Neuron (in vitro differentiated cells): ENCODE measurements around the gene COMP.

Experiments
- H2AFZ ChIP-seq: one replicate; pipeline ENCODE4 v1.6.1; 2013; ENCODE audit warnings: low read depth, mild to moderate bottlenecking, inconsistent platforms, low read length, moderate library complexity
- H3K27me3 ChIP-seq: one replicate; pipeline ENCODE4 v1.6.1; 2013; ENCODE audit warnings: low read length; ENCODE audit not compliant: insufficient read depth
- H3K36me3 ChIP-seq: one replicate; pipeline ENCODE4 v1.6.1; 2013; ENCODE audit warnings: low read length; ENCODE audit not compliant: insufficient read depth
- H3K4me1 ChIP-seq: one replicate; pipeline ENCODE4 v1.6.1; 2013; ENCODE audit warnings: low read length; ENCODE audit not compliant: insufficient read depth
- H3K4me3 ChIP-seq: 2 replicates; pipeline ENCODE4 v1.5.1; 2013; ENCODE audit warnings: mild to moderate bottlenecking, low read length, moderate library complexity
- H3K9me3 ChIP-seq: one replicate; pipeline ENCODE4 v1.6.1; 2013; ENCODE audit warnings: low read length

COMP gene

DNA sequence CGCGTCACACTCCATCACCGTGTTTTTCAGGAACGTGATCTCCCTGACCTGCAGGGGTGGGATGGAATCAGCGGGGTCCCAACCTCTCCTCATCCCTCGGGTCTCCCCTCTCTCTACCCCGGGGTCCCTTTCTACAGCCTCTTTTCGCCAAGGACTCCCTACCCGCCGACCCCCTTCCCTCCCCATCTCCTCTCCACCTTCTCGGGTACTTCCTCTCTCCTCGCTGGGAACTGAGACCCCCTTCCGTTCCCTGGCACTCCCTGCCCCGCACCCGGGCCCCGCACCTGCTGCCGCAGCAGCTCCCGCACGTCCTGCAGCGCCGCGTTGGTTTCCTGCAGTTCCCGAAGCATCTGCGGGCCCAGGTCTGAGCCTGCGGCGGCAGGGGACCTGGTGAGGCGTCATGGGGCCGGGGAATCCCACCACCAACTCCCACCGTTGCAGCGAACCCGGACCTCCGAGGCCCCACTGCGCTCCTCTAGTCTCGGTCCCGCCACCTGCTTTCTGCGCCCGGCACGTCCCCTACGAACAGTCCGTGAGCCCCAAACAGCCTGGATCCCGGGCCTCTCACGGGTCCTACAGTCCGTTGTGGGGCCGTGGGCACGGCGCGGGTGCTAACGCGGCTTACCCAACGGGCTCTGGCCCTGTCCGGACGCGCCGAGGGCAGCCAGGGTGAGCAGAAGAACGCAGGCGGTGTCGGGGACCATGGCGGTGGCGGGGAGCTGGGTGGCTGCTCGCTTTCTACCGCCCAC lies at the start of gene COMP:
Gene COMP (minus strand): TSS at position 740 of the 749 bp plus-strand sequence. CDS start 36 bp downstream, at position 704.
- Histone ChIP-seq H3K4me3 (no peak within 1 kb of the TSS), H3K36me3 (no peaks in the 10 kb centered on the region), H2AFZ (no peak within 1 kb of the TSS), H3K27me3 (peaks cover 72% of the 10 kb centered on the region), H3K4me1 (peaks cover 3% of the 10 kb centered on the region), H3K9me3 (peaks cover 7% of the 10 kb centered on the region)

DNA sequence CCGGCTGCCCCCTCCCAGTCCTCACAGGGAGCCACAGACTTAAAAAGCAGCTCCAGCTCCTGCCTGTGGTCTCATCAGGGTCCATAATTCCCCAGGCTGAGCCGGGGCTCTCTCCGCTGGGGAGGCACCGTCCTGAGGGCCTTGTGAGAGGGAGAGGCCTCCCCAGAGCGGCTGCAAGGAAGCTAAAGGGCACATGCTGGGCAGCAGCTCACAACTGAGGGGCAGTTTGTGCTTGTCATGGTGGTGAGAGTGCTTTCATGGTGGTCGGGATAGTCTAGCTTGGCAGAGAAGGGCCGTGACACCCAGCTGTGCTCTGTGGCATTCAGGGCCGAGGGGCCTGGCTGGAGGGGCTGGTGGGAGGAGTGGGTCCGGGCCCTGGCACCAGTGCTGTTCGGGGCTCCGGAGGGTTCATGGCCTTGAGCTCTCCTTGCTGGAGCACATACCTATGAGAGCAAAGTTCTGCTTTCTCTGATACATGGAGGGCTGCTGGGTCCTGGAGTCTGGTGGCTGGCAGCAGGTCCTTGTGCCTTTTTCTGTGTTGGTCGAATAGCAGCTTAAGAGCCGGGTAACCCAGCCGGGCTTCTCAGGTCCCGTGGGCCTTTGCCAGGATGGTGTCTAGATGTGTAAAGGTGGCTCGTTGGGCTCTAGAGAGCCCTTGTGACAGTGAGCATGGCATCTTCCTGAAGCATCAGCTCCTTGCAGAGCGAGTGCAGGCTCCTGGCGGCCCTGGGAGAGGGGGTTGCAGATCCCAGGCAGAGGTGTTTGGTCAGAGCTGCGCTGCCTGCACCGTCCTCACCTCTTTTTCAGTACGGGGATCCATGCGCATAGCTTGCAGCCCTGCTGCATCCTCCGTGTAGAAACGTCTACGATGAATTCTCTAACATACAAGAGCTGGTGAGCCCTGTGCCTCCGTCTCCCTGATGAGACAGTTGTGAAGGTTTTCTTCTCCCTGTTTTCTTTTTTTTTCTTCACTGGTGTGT lies 49.5 kb upstream of the COMP start:
- H3K4me3 ChIP-seq: no peak overlapping the region
- no peak overlapping the region for H2AFZ ChIP-seq
- H3K4me1 ChIP-seq: peaks cover 26% of the 10 kb centered on the region
- H3K36me3 ChIP-seq: peaks cover 23% of the 10 kb centered on the region
- no peaks in the 10 kb centered on the region for H3K9me3 ChIP-seq
- no peaks in the 10 kb centered on the region for H3K27me3 ChIP-seq

DNA sequence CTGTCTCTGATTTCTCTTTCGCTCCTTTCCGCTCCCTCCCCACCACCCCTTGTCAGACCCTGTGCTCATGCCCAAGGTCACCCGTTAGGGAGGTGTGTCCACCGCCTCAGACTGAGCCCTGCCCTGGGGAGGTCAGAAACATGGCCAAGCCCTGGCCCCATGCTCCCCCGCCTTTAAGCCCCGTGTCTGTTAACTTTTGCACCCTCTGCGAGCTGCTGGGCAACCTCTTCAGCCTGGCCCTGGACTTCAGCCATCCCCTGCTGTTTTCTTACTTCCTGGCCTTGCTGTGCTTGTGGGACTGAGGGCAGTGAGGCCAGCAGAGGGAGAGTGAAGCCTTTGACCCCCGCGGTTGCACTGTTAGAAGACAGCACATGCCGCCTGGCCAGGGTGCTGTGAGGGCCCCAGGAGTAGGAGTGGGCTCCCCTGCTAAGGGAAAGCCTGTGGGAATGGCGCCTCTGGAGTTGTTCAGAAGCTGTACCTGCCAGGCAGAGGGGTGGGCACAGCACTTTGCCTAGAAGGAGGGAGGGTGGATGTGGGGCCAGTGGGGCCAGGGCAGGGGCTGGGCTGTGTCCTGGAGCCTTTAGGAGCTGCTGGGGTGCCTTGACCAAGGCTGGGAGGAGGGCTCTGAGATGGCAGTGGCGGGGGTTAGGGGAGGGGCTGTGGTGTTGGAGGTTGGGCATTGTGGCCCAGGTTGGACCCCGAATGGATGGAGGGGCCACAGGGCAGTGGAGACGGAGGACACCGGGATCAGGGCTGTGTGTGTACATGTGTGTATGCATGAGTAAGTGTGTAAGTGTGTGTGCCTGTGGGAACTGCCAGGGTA lies 48.6 kb upstream of the COMP start:
- Histone ChIP-seq H3K9me3 (no peaks in the 10 kb centered on the region), H3K4me3 (no peak overlapping the region), H2AFZ (no peak overlapping the region), H3K4me1 (peaks cover 26% of the 10 kb centered on the region), H3K27me3 (no peaks in the 10 kb centered on the region), H3K36me3 (peaks cover 30% of the 10 kb centered on the region)

GRCh38 chr19:18834644-18834984 lies 43.5 kb upstream of the COMP start:
- Histone ChIP-seq H3K9me3 (no peaks in the 10 kb centered on the region), H3K36me3 (peaks cover 35% of the 10 kb centered on the region), H3K4me3 (no peak overlapping the region), H3K4me1 (peaks cover 25% of the 10 kb centered on the region), H3K27me3 (no peaks in the 10 kb centered on the region), H2AFZ (no peak overlapping the region)

DNA sequence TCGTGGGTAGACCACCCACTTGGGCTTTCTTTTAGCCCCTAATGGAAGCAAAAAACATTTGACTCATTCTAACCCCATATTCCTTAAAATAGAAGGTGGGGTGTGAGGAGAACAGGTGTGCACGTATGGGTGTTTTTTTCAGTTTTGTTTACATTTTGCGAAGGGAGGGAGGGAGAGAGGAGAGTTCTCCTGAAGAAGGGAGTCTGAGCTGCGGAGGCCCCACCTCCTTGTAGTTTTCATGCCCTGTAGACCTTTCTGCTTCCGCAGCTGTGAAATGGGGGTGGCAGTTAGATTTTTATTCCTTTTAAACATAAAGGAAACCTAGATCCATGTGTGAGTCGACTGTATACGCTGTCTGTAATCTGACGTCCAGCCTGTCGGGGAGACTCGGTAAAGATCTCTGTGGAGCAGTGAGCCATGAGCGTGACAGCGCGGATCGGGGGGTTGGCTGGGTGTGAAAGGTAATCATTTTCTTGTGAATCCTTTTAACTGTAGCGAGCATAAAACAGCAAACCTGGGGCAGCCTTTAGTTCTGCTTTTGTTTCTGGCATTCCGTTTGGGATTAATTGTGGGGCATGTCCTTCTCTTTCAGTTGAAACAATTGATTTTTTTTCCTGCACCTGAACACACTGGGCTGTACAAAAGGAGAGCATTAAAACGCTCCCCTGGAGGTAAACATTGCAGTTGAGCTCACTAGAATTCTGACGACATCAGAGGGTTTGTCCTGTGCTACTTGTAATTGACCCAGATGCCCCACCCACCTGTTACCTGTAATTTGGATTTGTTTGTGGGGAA lies 42.9 kb upstream of the COMP start:
- peak overlapping the region; percentile 58 for H3K4me3 ChIP-seq
- no peak overlapping the region for H2AFZ ChIP-seq
- peaks cover 20% of the 10 kb centered on the region for H3K4me1 ChIP-seq
- H3K27me3 ChIP-seq: no peaks in the 10 kb centered on the region
- peaks cover 35% of the 10 kb centered on the region for H3K36me3 ChIP-seq
- no peaks in the 10 kb centered on the region for H3K9me3 ChIP-seq

DNA sequence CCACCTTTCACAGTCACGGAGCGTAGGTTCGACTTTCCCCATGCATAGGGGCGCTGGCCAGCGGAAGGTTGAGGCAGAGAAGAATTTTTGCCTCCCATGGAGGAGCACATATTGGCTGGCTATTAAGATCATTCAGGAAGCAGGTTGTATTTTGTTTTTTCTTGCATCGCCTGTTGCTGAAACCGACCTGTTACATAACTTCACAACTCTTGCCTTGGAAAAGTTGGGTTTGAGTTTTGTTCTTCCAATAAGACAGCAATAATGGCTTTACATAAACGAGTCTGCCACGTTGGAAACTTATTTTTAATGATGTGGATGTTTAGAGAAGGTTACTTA lies 42.0 kb upstream of the COMP start:
- H3K4me1 ChIP-seq: peaks cover 20% of the 10 kb centered on the region
- H3K4me3 ChIP-seq: peak overlapping the region; percentile 58
- H3K27me3 ChIP-seq: no peaks in the 10 kb centered on the region
- H2AFZ ChIP-seq: no peak overlapping the region
- peaks cover 30% of the 10 kb centered on the region for H3K36me3 ChIP-seq
- H3K9me3 ChIP-seq: no peaks in the 10 kb centered on the region

GRCh38 chr19:18832306-18833140 lies 41.4 kb upstream of the COMP start:
- peak overlapping the region; percentile 58 for H3K4me3 ChIP-seq

GRCh38 chr19:18831524-18832305 lies 40.6 kb upstream of the COMP start, which contains the start of gene UPF1:
Gene UPF1 (plus strand): TSS chr19:18831959. CDS start chr19:18832210, 251 bp downstream.
- Histone ChIP-seq H3K4me1 (peaks cover 20% of the 10 kb centered on the region), H2AFZ (peak within 1 kb of the TSS; percentile 72), H3K4me3 (peak within 1 kb of the TSS; percentile 58), H3K27me3 (no peaks in the 10 kb centered on the region), H3K36me3 (peaks cover 22% of the 10 kb centered on the region), H3K9me3 (no peaks in the 10 kb centered on the region)

More at GRCh38 chr19:18832306-18833140, 41.4 kb upstream of the COMP start:
- peak overlapping the region; percentile 50 for H2AFZ ChIP-seq
- H3K36me3 ChIP-seq: peaks cover 25% of the 10 kb centered on the region
- peaks cover 20% of the 10 kb centered on the region for H3K4me1 ChIP-seq
- no peaks in the 10 kb centered on the region for H3K27me3 ChIP-seq
- no peaks in the 10 kb centered on the region for H3K9me3 ChIP-seq

GRCh38 chr19:18830488-18830887 lies 39.4 kb upstream of the COMP start:
- Histone ChIP-seq H3K27me3 (no peaks in the 10 kb centered on the region), H3K4me1 (peaks cover 20% of the 10 kb centered on the region), H2AFZ (no peak overlapping the region), H3K4me3 (no peak overlapping the region), H3K36me3 (peaks cover 11% of the 10 kb centered on the region), H3K9me3 (no peaks in the 10 kb centered on the region)

- H2AFZ ChIP-seq: no peak overlapping the region
- no peak overlapping the region for H3K4me3 ChIP-seq
- no peaks in the 10 kb centered on the region for H3K9me3 ChIP-seq
- H3K4me1 ChIP-seq: peaks cover 11% of the 10 kb centered on the region
- H3K36me3 ChIP-seq: no peaks in the 10 kb centered on the region
- no peaks in the 10 kb centered on the region for H3K27me3 ChIP-seq
Measured at GRCh38 chr19:18828786-18829185, 37.7 kb upstream of the COMP start.

- H3K9me3 ChIP-seq: no peaks in the 10 kb centered on the region
- H3K4me3 ChIP-seq: no peak overlapping the region
- H3K4me1 ChIP-seq: no peaks in the 10 kb centered on the region
- H2AFZ ChIP-seq: no peak overlapping the region
- peaks cover 5% of the 10 kb centered on the region for H3K27me3 ChIP-seq
- H3K36me3 ChIP-seq: no peaks in the 10 kb centered on the region
Measured at GRCh38 chr19:18817574-18817973, 26.5 kb upstream of the COMP start.
